ENCODE data around the gene ZBTB32. TPM values are rescaled to one million over a fixed set of nuclear protein-coding genes. Genes with fewer than 3 reads are reported as not detected.
A peak's percentile ranks its signal among the peaks of the same experiment; 100 is the strongest.

The ZBTB32 gene
- total and polyA plus RNA-seq, 2 experiments from 2014 or later = 0.65 TPM; not detected in 1

GRCh38 chr19:35693835-35694599 is 10.3 kb upstream of the ZBTB32 start:
- peaks cover 3% of the 10 kb centered on the region; the same call in 1 of the 3 replicates for H3K9me3 Mint-ChIP-seq

More at GRCh38 chr19:35693835-35694599, 10.3 kb upstream of the ZBTB32 start:
- no peak overlapping the region for H3K4me2 ChIP-seq
- no peak overlapping the region for H3K4me3 ChIP-seq
- H3F3A ChIP-seq (replicated peaks; ENCODE audit: low read depth) = 0 out of 2 replicates have a peak, but pooled peaks cover 2% of the 10 kb centered on the region
- Mint-ChIP-seq H3K4me3 (no peak overlapping the region), H3K27ac (no peak overlapping the region), H3K27me3 (ENCODE audit: insufficient read depth, low read depth, poor library complexity) (no peaks in the 10 kb centered on the region), H3K4me1 (peaks cover 5% of the 10 kb centered on the region; the same call in 2 of the 3 replicates), H3K36me3 (ENCODE audit: low read depth) (no peaks in the 10 kb centered on the region)
- peak; percentile 94 for DNase-seq (ENCODE audit: low spot score)
- no peak overlapping the region for H3K27ac ChIP-seq (ENCODE audit: low read depth)
- H2AFZ ChIP-seq = no peak overlapping the region; the same call in 1 of the 2 replicates
- ATAC-seq = peak; percentile 98
- no peaks in the 10 kb centered on the region for H3K9me2 ChIP-seq (ENCODE audit: insufficient read depth)
- no peaks in the 10 kb centered on the region for H3K79me2 ChIP-seq (replicated peaks; ENCODE audit: insufficient read depth)
- H3K27me3 ChIP-seq (ENCODE audit: insufficient read depth) = no peaks in the 10 kb centered on the region
- TF ChIP-seq EZH2 (IDR thresholded peaks at IDR 0.05; ENCODE audit: low read depth, unreplicated experiment) = no peak
- TF ChIP-seq ZNF114 (CRISPR knock-in tag; IDR thresholded peaks at IDR 0.05) = no peak
- TF ChIP-seq CREB1 (CRISPR knock-in tag; IDR thresholded peaks at IDR 0.05; ENCODE audit: low read depth) = peak; percentile 33
- peak; percentile 93 to 100 for TF ChIP-seq CTCF (conservative IDR thresholded peaks at IDR 0.05; ENCODE audit: low read depth in 2 of 2)
- no peak for TF ChIP-seq ZNF331 (CRISPR knock-in tag; IDR thresholded peaks at IDR 0.05; ENCODE audit: low read depth)
- no peak for TF ChIP-seq JUNB (IDR thresholded peaks at IDR 0.05; ENCODE audit: unreplicated experiment)
- no peak for TF ChIP-seq REST (IDR thresholded peaks at IDR 0.05; ENCODE audit: unreplicated experiment)
- TF ChIP-seq NANOG (IDR thresholded peaks at IDR 0.05; ENCODE audit: borderline replicate concordance) = no peak
- TF ChIP-seq ETS1 (IDR thresholded peaks at IDR 0.05) = no peak
- TF ChIP-seq ZNF462 (CRISPR knock-in tag; IDR thresholded peaks at IDR 0.05) = no peak
- TF ChIP-seq POLR2AphosphoS5 (IDR thresholded peaks at IDR 0.05; ENCODE audit: low read depth) = no peak
- H3K4me1 ChIP-seq (ENCODE audit: insufficient read depth) = no peaks in the 10 kb centered on the region; the same call in 1 of the 2 replicates
- no peaks in the 10 kb centered on the region for H4K20me1 ChIP-seq (replicated peaks; ENCODE audit: insufficient read depth)
- no peaks in the 10 kb centered on the region for H3K36me3 ChIP-seq (ENCODE audit: insufficient read depth)
